H9 (cell line): ENCODE data around the gene TMEM38A. TPM values are rescaled to one million over a fixed set of nuclear protein-coding genes. Genes with fewer than 3 reads are reported as not detected.

Source experiments
- DNase-seq: peaks from one replicate; pipeline ENCODE4 v3.0.0-alpha.2; 2017
- H2AFZ ChIP-seq: one replicate; pipeline ENCODE4 v1.6.1; 2013; ENCODE audit warnings: mild to moderate bottlenecking, low read length, control low read depth, moderate library complexity
- H2AK5ac ChIP-seq: 2 replicates; pipeline ENCODE4 v1.6.1; 2013; ENCODE audit warnings: low read length, control low read depth, mixed read lengths; ENCODE audit not compliant: insufficient read length
- H2BK120ac ChIP-seq: one replicate; pipeline ENCODE4 v1.6.1; 2013; ENCODE audit warnings: low read depth, mild to moderate bottlenecking, low read length, control low read depth, inconsistent platforms; ENCODE audit not compliant: poor library complexity, severe bottlenecking
- H2BK12ac ChIP-seq: 2 replicates; pipeline ENCODE4 v1.6.1; 2013; ENCODE audit warnings: low read length, control low read depth, mixed read lengths, low read depth; ENCODE audit not compliant: insufficient read length
- H2BK15ac ChIP-seq: 2 replicates; pipeline ENCODE4 v1.6.1; 2013; ENCODE audit warnings: low read depth, low read length, control low read depth
- H2BK20ac ChIP-seq: one replicate; pipeline ENCODE4 v1.6.1; 2013; ENCODE audit warnings: low read depth, mild to moderate bottlenecking, low read length, control low read depth, inconsistent platforms; ENCODE audit not compliant: poor library complexity, severe bottlenecking
- H2BK5ac ChIP-seq: 2 replicates; pipeline ENCODE4 v1.6.1; 2013; ENCODE audit warnings: low read length, control low read depth, mixed read lengths; ENCODE audit not compliant: insufficient read length
- H3K14ac ChIP-seq: 2 replicates; pipeline ENCODE4 v1.6.1; 2013; ENCODE audit warnings: low read length, control low read depth; ENCODE audit not compliant: insufficient read depth
- H3K18ac ChIP-seq: 2 replicates; pipeline ENCODE4 v1.6.1; 2013; ENCODE audit warnings: low read depth, mild to moderate bottlenecking, mixed read lengths, low read length, control low read depth; ENCODE audit not compliant: insufficient read length
- H3K23ac ChIP-seq: 2 replicates; pipeline ENCODE4 v1.6.1; 2013; ENCODE audit warnings: low read length, control low read depth, mixed read lengths, low read depth; ENCODE audit not compliant: insufficient read length
- H3K23me2 ChIP-seq: 2 replicates; pipeline ENCODE4 v1.6.1; 2013; ENCODE audit warnings: low read depth, mild to moderate bottlenecking, mixed read lengths, low read length, control low read depth; ENCODE audit not compliant: insufficient read length, poor library complexity, severe bottlenecking
- H3K27ac ChIP-seq: 2 replicates; pipeline ENCODE4 v1.5.1; 2013; ENCODE audit warnings: low read length, control low read depth, mixed read lengths, low read depth; ENCODE audit not compliant: insufficient read length
- H3K27me3 ChIP-seq: 2 replicates; pipeline ENCODE4 v1.6.1; 2013; ENCODE audit warnings: low read length, control low read depth, inconsistent platforms; ENCODE audit not compliant: insufficient read depth
- H3K4ac ChIP-seq: 2 replicates; pipeline ENCODE4 v1.6.1; 2013; ENCODE audit warnings: low read depth, mild to moderate bottlenecking, control low read depth, inconsistent platforms, low read length, moderate library complexity
- H3K4me1 ChIP-seq: 2 replicates; pipeline ENCODE4 v1.6.1; 2013; ENCODE audit warnings: low read length, control low read depth, inconsistent platforms; ENCODE audit not compliant: insufficient read depth
- H3K4me2 ChIP-seq: 2 replicates; pipeline ENCODE4 v1.6.1; 2013; ENCODE audit warnings: low read length, control low read depth, mixed read lengths; ENCODE audit not compliant: insufficient read length, insufficient read depth
- H3K56ac ChIP-seq: 2 replicates; pipeline ENCODE4 v1.6.1; 2013; ENCODE audit warnings: low read depth, mild to moderate bottlenecking, mixed read lengths, low read length, control low read depth; ENCODE audit not compliant: insufficient read length
- H3K79me1 ChIP-seq: 2 replicates; pipeline ENCODE4 v1.6.1; 2013; ENCODE audit warnings: low read depth, mild to moderate bottlenecking, moderate library complexity, low read length, control low read depth, inconsistent platforms; ENCODE audit not compliant: insufficient read depth, poor library complexity, severe bottlenecking
- H3K79me2 ChIP-seq: 2 replicates; pipeline ENCODE4 v1.6.1; 2013; ENCODE audit warnings: low read length, control low read depth, inconsistent platforms; ENCODE audit not compliant: insufficient read depth
- H3K9ac ChIP-seq: 2 replicates; pipeline ENCODE4 v1.6.1; 2013; ENCODE audit warnings: low read length, control low read depth, mixed read lengths; ENCODE audit not compliant: insufficient read length; ENCODE audit errors: extremely low read depth
- H3K9me3 ChIP-seq: one replicate; pipeline ENCODE4 v1.6.1; 2013; ENCODE audit warnings: low read depth, low read length, inconsistent platforms; ENCODE audit not compliant: control insufficient read depth
- H3T11ph ChIP-seq: one replicate; pipeline ENCODE4 v1.6.1; 2013; ENCODE audit warnings: mild to moderate bottlenecking, low read length, control low read depth, inconsistent platforms
- H4K20me1 ChIP-seq: one replicate; pipeline ENCODE4 v1.6.1; 2013; ENCODE audit not compliant: control insufficient read depth, insufficient read length, insufficient read depth
- H4K5ac ChIP-seq: 2 replicates; pipeline ENCODE4 v1.6.1; 2013; ENCODE audit warnings: low read depth, mild to moderate bottlenecking, mixed read lengths, low read length, control low read depth; ENCODE audit not compliant: insufficient read length
- H4K8ac ChIP-seq: replicated peaks from 2 replicates; pipeline ENCODE4 v1.6.1; 2013; ENCODE audit warnings: low read length, control low read depth, mixed read lengths, low read depth; ENCODE audit not compliant: insufficient read length
- H4K91ac ChIP-seq: 2 replicates; pipeline ENCODE4 v1.6.1; 2013; ENCODE audit warnings: low read depth, mild to moderate bottlenecking, moderate library complexity, mixed read lengths, low read length, control low read depth; ENCODE audit not compliant: insufficient read length
- H3K27ac Mint-ChIP-seq, 3 experiments: 2 replicates in 2 of 3; 3 replicates in 1 of 3; pipeline ENCODE4 v1.8.0; 2020 to 2021; ENCODE audit warnings: mixed read lengths in 3 of 3, mild to moderate bottlenecking in 1 of 3, moderate library complexity in 1 of 3
- H3K27me3 Mint-ChIP-seq: 2 replicates; pipeline ENCODE4 v1.8.0; 2021; ENCODE audit warnings: low read depth, mild to moderate bottlenecking, moderate library complexity, mixed read lengths
- H3K36me3 Mint-ChIP-seq, 3 experiments: 2 replicates in 2 of 3; 3 replicates in 1 of 3; pipeline ENCODE4 v1.8.0; 2020 to 2021; ENCODE audit warnings: low read depth in 3 of 3, mixed read lengths in 3 of 3; ENCODE audit not compliant: insufficient read depth in 1 of 3
- H3K4me1 Mint-ChIP-seq, 2 experiments: 2 replicates each; pipeline ENCODE4 v1.8.0; 2020; ENCODE audit warnings: mixed read lengths in 2 of 2
- H3K4me3 Mint-ChIP-seq, 2 experiments: 2 replicates in 1 of 2; 3 replicates in 1 of 2; pipeline ENCODE4 v1.8.0; 2020 to 2021; ENCODE audit warnings: mild to moderate bottlenecking in 2 of 2, mixed read lengths in 2 of 2, moderate library complexity in 1 of 2
- H3K9me3 Mint-ChIP-seq, 2 experiments: 2 replicates in 1 of 2; 3 replicates in 1 of 2; pipeline ENCODE4 v1.8.0; 2020; ENCODE audit warnings: mild to moderate bottlenecking in 2 of 2, mixed read lengths in 2 of 2, moderate library complexity in 1 of 2
- CTCF ChIP-seq: fragments of 200-600 bp; sonication (generic); conservative IDR thresholded peaks from 3 replicates; pipeline ENCODE4 v1.8.0; 2021; ENCODE audit warnings: antibody characterized with exemption, mild to moderate bottlenecking
- WGBS: extraction: QIAGEN DNeasy Blood & Tissue Kit; methylation state at CpG from one replicate; pipeline ENCODE4 v1.1.7; 2013; ENCODE audit warnings: missing lambda C conversion rate, low lambda C conversion rate, mixed read lengths; ENCODE audit not compliant: insufficient read length; ENCODE audit errors: extremely low coverage; 5-methylcytosine and 5-hydroxymethylcytosine counted together
- total RNA-seq: library from RNA; stranded (reverse); gene quantifications from 2 replicates; pipeline ENCODE4 v1.2.1, GENCODE V29; 2021

TMEM38A gene
- total RNA-seq, 1 experiment from 2014 or later = 7.4 TPM

DNA sequence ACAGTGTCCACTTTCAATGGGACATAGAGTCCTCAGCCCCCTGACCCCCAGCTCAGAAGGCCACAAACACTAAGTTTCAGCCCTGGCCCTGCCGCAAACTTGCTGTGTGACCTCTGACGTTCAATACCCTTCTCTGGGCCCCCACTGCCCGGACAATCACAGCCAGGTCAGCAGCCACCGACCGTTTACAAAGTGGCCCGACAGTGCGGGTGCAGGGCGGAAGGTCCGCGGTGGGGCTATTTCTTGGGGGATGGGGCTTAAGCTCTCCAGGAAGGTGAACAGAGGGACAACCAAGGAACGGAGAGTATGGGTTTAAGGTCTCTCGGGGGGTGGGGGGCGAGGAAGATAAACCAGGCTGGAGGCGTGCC is 1.5 kb upstream of the TMEM38A start:
- H3K36me3 Mint-ChIP-seq = peaks cover 25 to 42% (median 38%) of the 10 kb centered on the region in 3 experiments
- no CpG with 5 or more reads among the region's 14 CpGs for WGBS
- H2AFZ ChIP-seq = no peak overlapping the region

More for the DNA sequence above, 1.5 kb upstream of the TMEM38A start:
- Histone ChIP-seq H3K79me2 (peaks cover 10% of the 10 kb centered on the region; the same call in 1 of the 2 replicates), H3K9ac (peak overlapping the region; percentile 71), H3K9me3 (no peaks in the 10 kb centered on the region), H3K23ac (no peak overlapping the region), H3K4ac (no peak overlapping the region), H3K4me1 (no peaks in the 10 kb centered on the region), H3K23me2 (peaks cover 5% of the 10 kb centered on the region), H2AK5ac (no peak overlapping the region), H4K91ac (no peak overlapping the region), H3K27ac (no peak overlapping the region), H2BK120ac (no peak overlapping the region), H3T11ph (no peak overlapping the region), H3K18ac (no peak overlapping the region), H2BK5ac (no peak overlapping the region), H3K56ac (no peak overlapping the region), H2BK12ac (no peak overlapping the region), H2BK15ac (no peak overlapping the region), H3K14ac (peak overlapping the region; percentile 36; the same call in 1 of the 2 replicates), H4K8ac (no peak overlapping the region), H4K5ac (no peak overlapping the region), H3K4me2 (peak overlapping the region; percentile 92), H2BK20ac (no peak overlapping the region), H3K27me3 (no peaks in the 10 kb centered on the region), H4K20me1 (no peaks in the 10 kb centered on the region), H3K79me1 (peaks cover 10% of the 10 kb centered on the region)
- H3K27ac Mint-ChIP-seq = peak overlapping the region in 2 of 3 experiments; percentile 99 to 100; a peak in 4 of 7 replicates
- peak overlapping the region; percentile 98 to 99 for H3K4me3 Mint-ChIP-seq
- peaks cover 12% of the 10 kb centered on the region for H3K27me3 Mint-ChIP-seq
- no peak for TF ChIP-seq CTCF
- H3K9me3 Mint-ChIP-seq = no peaks in the 10 kb centered on the region
- H3K4me1 Mint-ChIP-seq = peaks cover 10 to 14% of the 10 kb centered on the region in 2 experiments
- DNase-seq = no peak
